Liver (tissue), 9 donors: ENCODE measurements around the gene ISG15. TPM values are rescaled to one million over a fixed set of nuclear protein-coding genes. Genes with fewer than 3 reads are reported as not detected.
"Not testable (repeated sequence)": the region's sequence is repeated elsewhere in the genome, so short reads cannot be mapped to it uniquely, and the experiment has no call there.

Experiments
- DNase-seq: peaks from one replicate; pipeline ENCODE4 v3.0.0-alpha.2; 2017; ENCODE audit warnings: low spot score
- H3K27ac ChIP-seq, 2 donors: one replicate each; pipeline ENCODE4 v1.7.0; 2013; ENCODE audit warnings: inconsistent platforms in 2 of 2, low read length in 2 of 2, control low read depth in 1 of 2, low read depth in 1 of 2, mild to moderate bottlenecking in 1 of 2
- H3K27me3 ChIP-seq, 4 donors: one replicate each; pipeline versions ENCODE4 v1.6.1 to v1.7.0; 2013; ENCODE audit warnings: low read length in 3 of 4, inconsistent platforms in 1 of 4, mild to moderate bottlenecking in 1 of 4, moderate library complexity in 1 of 4; ENCODE audit not compliant: control insufficient read depth in 4 of 4, insufficient read depth in 4 of 4
- H3K36me3 ChIP-seq, 4 donors: one replicate each; pipeline versions ENCODE4 v1.6.1 to v1.7.0; 2013; ENCODE audit warnings: low read length in 3 of 4, mild to moderate bottlenecking in 3 of 4, low read depth in 1 of 4, moderate library complexity in 1 of 4; ENCODE audit not compliant: control insufficient read depth in 4 of 4, insufficient read depth in 3 of 4
- H3K4me1 ChIP-seq, 4 donors: one replicate each; pipeline versions ENCODE4 v1.6.1 to v1.7.0; 2013; ENCODE audit warnings: low read length in 3 of 4, mild to moderate bottlenecking in 3 of 4, moderate library complexity in 1 of 4; ENCODE audit not compliant: control insufficient read depth in 4 of 4, insufficient read depth in 4 of 4
- H3K4me3 ChIP-seq, 3 donors: one replicate each; pipeline versions ENCODE4 v1.6.1 to v1.7.0; 2013; ENCODE audit warnings: low read length in 3 of 3, control low read depth in 1 of 3, low read depth in 1 of 3, mild to moderate bottlenecking in 1 of 3
- H3K9ac ChIP-seq, 2 donors: one replicate each; pipeline ENCODE4 v1.7.0; 2013; ENCODE audit warnings: low read length in 2 of 2, mild to moderate bottlenecking in 2 of 2, moderate library complexity in 2 of 2, control low read depth in 1 of 2, low read depth in 1 of 2
- H3K9me3 ChIP-seq, 4 donors: one replicate each; pipeline versions ENCODE4 v1.6.1 to v1.7.0; 2013; ENCODE audit warnings: low read length in 3 of 4; ENCODE audit not compliant: control insufficient read depth in 4 of 4
- CTCF ChIP-seq: fragments of 150-350 bp; IDR thresholded peaks from 2 replicates; pipeline ENCODE4 v1.5.1; 2017; ENCODE audit warnings: improper control_type of control experiment, low read depth, low read length; ENCODE audit not compliant: missing input control
- EGR1 ChIP-seq, 2 donors: IDR thresholded peaks; 2 replicates each; pipeline ENCODE4 v1.6.1; 2016 to 2018; ENCODE audit warnings: antibody characterized with exemption in 2 of 2, low read depth in 2 of 2
- FOXA1 ChIP-seq: IDR thresholded peaks from 2 replicates; pipeline ENCODE4 v1.6.1; 2016; ENCODE audit warnings: antibody characterized with exemption
- GABPA ChIP-seq, 2 donors: IDR thresholded peaks in 1 of 2; conservative IDR thresholded peaks in 1 of 2; 2 replicates each; pipeline ENCODE4 v1.6.1; 2016; ENCODE audit warnings: antibody characterized with exemption in 2 of 2, mild to moderate bottlenecking in 1 of 2, moderate library complexity in 1 of 2
- HNF4G ChIP-seq: IDR thresholded peaks from 2 replicates; pipeline ENCODE4 v1.6.1; 2016; ENCODE audit warnings: antibody characterized with exemption
- RAD21 ChIP-seq, 2 donors: IDR thresholded peaks; 2 replicates each; pipeline ENCODE4 v1.6.1; 2016; ENCODE audit warnings: antibody characterized with exemption in 2 of 2, mild to moderate bottlenecking in 2 of 2
- RXRA ChIP-seq, 2 donors: IDR thresholded peaks; 2 replicates each; pipeline ENCODE4 v1.6.1; 2017 to 2018; ENCODE audit warnings: antibody characterized with exemption in 2 of 2, mild to moderate bottlenecking in 1 of 2
- SP1 ChIP-seq: IDR thresholded peaks from 2 replicates; pipeline ENCODE4 v1.6.1; 2018; ENCODE audit warnings: antibody characterized with exemption, mild to moderate bottlenecking
- TAF1 ChIP-seq: conservative IDR thresholded peaks from 2 replicates; pipeline ENCODE4 v1.6.1; 2016; ENCODE audit warnings: antibody characterized with exemption, mild to moderate bottlenecking
- YY1 ChIP-seq: IDR thresholded peaks from 2 replicates; pipeline ENCODE4 v1.6.1; 2016; ENCODE audit warnings: antibody characterized with exemption, mild to moderate bottlenecking
- ZBTB33 ChIP-seq: IDR thresholded peaks from 2 replicates; pipeline ENCODE4 v1.6.1; 2016; ENCODE audit warnings: antibody characterized with exemption
- WGBS: extraction: QIAGEN DNeasy Blood & Tissue Kit; methylation state at CpG from one replicate; pipeline ENCODE4 v1.1.7; 2013; 5-methylcytosine and 5-hydroxymethylcytosine counted together
- polyA plus RNA-seq, 2 donors: library from polyadenylated mRNA; stranded (reverse) in 1 of 2; unstranded in 1 of 2; fragments of 200-250 nt in 1 of 2; fragments of >200 nt in 1 of 2; fragmentation: Nextera tagmentation in 1 of 2; extraction: Ambion mirVana in 1 of 2; gene quantifications; one replicate each; pipeline versions ENCODE4 v1.2.1 to v1.2.3, GENCODE V29; 2013 to 2015
- total RNA-seq, 2 donors: library from RNA; depleted of rRNA; stranded (reverse); fragments of >200 nt; gene quantifications; one replicate each; pipeline ENCODE4 v1.2.3, GENCODE V29; 2014
- donor health status: healthy.
- donor health status: healthy.
- donor health status: healthy.
- donor health status: healthy.
- donor health status: healthy.

The ISG15 gene
- total and polyA plus RNA-seq, 4 donors = 9.3 to 89.4 (median 56.5) TPM

DNA sequence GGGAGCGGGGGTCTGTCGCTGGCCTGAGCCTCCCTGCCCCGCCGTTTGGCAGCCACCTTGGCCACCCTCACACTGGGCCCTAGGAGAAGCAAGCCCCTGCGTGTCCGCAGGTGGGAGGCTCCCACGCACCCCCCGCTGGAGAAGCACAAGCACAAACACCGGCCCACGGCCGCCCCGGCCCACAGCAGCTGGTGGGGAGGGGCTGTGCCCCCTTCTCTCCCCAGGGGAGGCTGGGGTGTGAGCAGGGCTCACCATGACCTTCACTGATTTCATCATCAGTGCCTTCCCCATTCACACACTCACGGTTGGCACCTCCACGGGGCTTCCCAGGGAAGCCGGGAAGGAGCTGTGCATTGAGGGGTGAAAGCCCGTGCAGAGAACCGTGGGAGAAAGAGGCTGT lies 14.5 kb downstream of the ISG15 start:
- H3K36me3 ChIP-seq = no peaks in the 10 kb centered on the region
- TF ChIP-seq YY1 (no peak), ZBTB33 (no peak), SP1 (no peak), HNF4G (no peak), FOXA1 (no peak), TAF1 (no peak), EGR1 (IDR thresholded peaks at IDR 0.05; ENCODE audit: low read depth in 2 of 2) (no peak), RAD21 (IDR thresholded peaks at IDR 0.05) (no peak), CTCF (no peak), RXRA (IDR thresholded peaks at IDR 0.05) (no peak)
- no peak for DNase-seq
- 90% methylated on average over 17 of the region's 17 CpGs for WGBS
- H3K9me3 ChIP-seq = no peaks in the 10 kb centered on the region
- H3K4me3 ChIP-seq = no peak overlapping the region
- no peak overlapping the region for H3K27ac ChIP-seq
- H3K27me3 ChIP-seq = peaks cover 0 to 2% (median 0%) of the 10 kb centered on the region in 4 donors
- H3K4me1 ChIP-seq = peaks cover 4 to 5% (median 5%) of the 10 kb centered on the region in 4 donors
- no peak overlapping the region for H3K9ac ChIP-seq

- H3K27ac ChIP-seq, H3K4me3 ChIP-seq, H3K27me3 ChIP-seq, H3K9ac ChIP-seq, H3K9me3 ChIP-seq, DNase-seq, H3K36me3 ChIP-seq: not testable (repeated sequence)
- WGBS = 91% methylated on average over 7 of the region's 7 CpGs
- peaks cover 4 to 14% (median 11%) of the 10 kb centered on the region in 4 donors for H3K4me1 ChIP-seq
Measured at GRCh38 chr1:1030867-1031658, 17.8 kb downstream of the ISG15 start.

GRCh38 chr1:1031659-1032235 lies 18.4 kb downstream of the ISG15 start:
- H3K4me3 ChIP-seq = no peak overlapping the region
- H3K27me3 ChIP-seq = peaks cover 0 to 2% (median 0%) of the 10 kb centered on the region in 4 donors
- no peaks in the 10 kb centered on the region for H3K36me3 ChIP-seq
- 92% methylated on average over 11 of the region's 11 CpGs for WGBS
- no peak overlapping the region for H3K9ac ChIP-seq
- no peaks in the 10 kb centered on the region for H3K9me3 ChIP-seq
- peaks cover 4 to 14% (median 11%) of the 10 kb centered on the region in 4 donors for H3K4me1 ChIP-seq
- no peak for TF ChIP-seq HNF4G
- TF ChIP-seq ZBTB33 = no peak
- no peak for TF ChIP-seq FOXA1
- no peak for TF ChIP-seq EGR1 (IDR thresholded peaks at IDR 0.05; ENCODE audit: low read depth in 2 of 2)
- TF ChIP-seq CTCF = no peak
- no peak for TF ChIP-seq RAD21 (IDR thresholded peaks at IDR 0.05)
- no peak for TF ChIP-seq GABPA (IDR thresholded peaks at IDR 0.05 in 1 of 2, conservative IDR thresholded peaks at IDR 0.05 in 1 of 2)
- H3K27ac ChIP-seq = no peak overlapping the region
- DNase-seq = no peak
